Activated naive CD8-positive, alpha-beta T cell treated with anti-CD3 and anti-CD28 coated beads, Interleukin-2, amount 10 ng/mL, durations not matched to agents 7 days and 5 days (primary cell): ENCODE data around the gene PPP1R27. TPM values are rescaled to one million over a fixed set of nuclear protein-coding genes. Genes with fewer than 3 reads are reported as not detected.

Experiments
- ATAC-seq: fragments of 150-1000 bp; cut with Tn5 transposase; one replicate; pipeline ENCODE4 v1.10.0; 2021; ENCODE audit warnings: low read depth, moderate library complexity
- POLR2A ChIA-PET: fragments of 350-600 bp; sonication (Branson Sonifier 250); formaldehyde crosslinking; loops from one replicate; lab custom pipeline; 2021; ENCODE audit warnings: antibody characterized with exemption; lab: Charles Lee
- DNase-seq: peaks from one replicate; pipeline ENCODE4 v3.0.0; 2021
- H3K27ac Mint-ChIP-seq: one replicate; pipeline ENCODE4 v1.8.0; 2022; ENCODE audit warnings: mild to moderate bottlenecking, mixed read lengths
- H3K27me3 Mint-ChIP-seq: one replicate; pipeline ENCODE4 v1.8.0; 2022; ENCODE audit warnings: mild to moderate bottlenecking, moderate library complexity, mixed read lengths
- H3K36me3 Mint-ChIP-seq: one replicate; pipeline ENCODE4 v1.8.0; 2021; ENCODE audit warnings: mild to moderate bottlenecking, mixed read lengths
- H3K4me1 Mint-ChIP-seq: one replicate; pipeline ENCODE4 v1.8.0; 2021; ENCODE audit warnings: mixed read lengths
- H3K4me3 Mint-ChIP-seq: one replicate; pipeline ENCODE4 v1.8.0; 2022; ENCODE audit warnings: mild to moderate bottlenecking, moderate library complexity, mixed read lengths
- H3K9me3 Mint-ChIP-seq: one replicate; pipeline ENCODE4 v1.8.0; 2021; ENCODE audit warnings: mixed read lengths
- total RNA-seq, 2 experiments: library from RNA; stranded (reverse); gene quantifications; one replicate each; pipeline ENCODE4 v1.2.3, GENCODE V29; 2021

The PPP1R27 gene
- total RNA-seq, 2 experiments from 2014 or later, result not detected

GRCh38 chr17:81807839-81808238, 27.0 kb downstream of the PPP1R27 start:
- Mint-ChIP-seq H3K4me3 (no peak overlapping the region), H3K27me3 (peaks cover 24% of the 10 kb centered on the region)
- no peak for ATAC-seq

GRCh38 chr17:81807210-81807719, 27.6 kb downstream of the PPP1R27 start:
- DNase-seq, result no peak
- H3K4me3 Mint-ChIP-seq, result no peak overlapping the region
- peaks cover 30% of the 10 kb centered on the region for H3K27me3 Mint-ChIP-seq
- H3K9me3 Mint-ChIP-seq, result no peaks in the 10 kb centered on the region
- no peaks in the 10 kb centered on the region for H3K4me1 Mint-ChIP-seq
- no peak overlapping the region for H3K27ac Mint-ChIP-seq
- H3K36me3 Mint-ChIP-seq, result no peaks in the 10 kb centered on the region
- POLR2A ChIA-PET, result interaction anchor here (0.6 to 0.8 kb wide), 2 partner anchors 15 to 48 kb away, joined by 3 read pairs; no protein-coding TSS in a partner anchor
- ATAC-seq, result no peak

More at GRCh38 chr17:81807839-81808238, 27.0 kb downstream of the PPP1R27 start:
- POLR2A ChIA-PET, result interaction anchor here (0.6 to 0.8 kb wide), 2 partner anchors 15 to 119 kb away, joined by 3 read pairs; partner anchors contain the start of gene MAFG
- no peaks in the 10 kb centered on the region for H3K36me3 Mint-ChIP-seq
- H3K4me1 Mint-ChIP-seq, result no peaks in the 10 kb centered on the region
- no peak for DNase-seq
- H3K9me3 Mint-ChIP-seq, result no peaks in the 10 kb centered on the region
- H3K27ac Mint-ChIP-seq, result no peak overlapping the region

- no peak for DNase-seq
- Mint-ChIP-seq H3K27me3 (peaks cover 35% of the 10 kb centered on the region), H3K4me1 (no peaks in the 10 kb centered on the region), H3K27ac (no peak overlapping the region), H3K4me3 (no peak overlapping the region), H3K36me3 (no peaks in the 10 kb centered on the region), H3K9me3 (no peaks in the 10 kb centered on the region)
- ATAC-seq, result no peak
- POLR2A ChIA-PET, result interaction anchor here (0.6 kb wide), 1 partner anchor 48 kb away, joined by 3 read pairs; no protein-coding TSS in a partner anchor
These were observed 28.2 kb downstream of the PPP1R27 start for GRCh38 chr17:81806461-81807209.

GRCh38 chr17:81805707-81806460, 29.0 kb downstream of the PPP1R27 start:
- H3K27ac Mint-ChIP-seq, result no peak overlapping the region
- H3K9me3 Mint-ChIP-seq, result no peaks in the 10 kb centered on the region
- POLR2A ChIA-PET, result no interaction called here
- DNase-seq, result no peak
- peaks cover 35% of the 10 kb centered on the region for H3K27me3 Mint-ChIP-seq
- no peaks in the 10 kb centered on the region for H3K4me1 Mint-ChIP-seq
- no peak overlapping the region for H3K4me3 Mint-ChIP-seq
- no peaks in the 10 kb centered on the region for H3K36me3 Mint-ChIP-seq
- no peak for ATAC-seq

- H3K27ac Mint-ChIP-seq, result no peak overlapping the region
- peaks cover 42% of the 10 kb centered on the region for H3K27me3 Mint-ChIP-seq
- no peak overlapping the region for H3K4me3 Mint-ChIP-seq
These were observed 30.1 kb downstream of the PPP1R27 start for GRCh38 chr17:81804559-81805399.

GRCh38 chr17:81803728-81804558, 30.9 kb downstream of the PPP1R27 start, which contains the start of gene GCGR:
Gene GCGR, plus strand, starts transcription at chr17:81804150. Its CDS starts 4,869 bp downstream, at chr17:81809019.
- POLR2A ChIA-PET, result no interaction called here
- no peak within 1 kb of the TSS for H3K4me3 Mint-ChIP-seq

More at GRCh38 chr17:81804559-81805399, 30.1 kb downstream of the PPP1R27 start:
- Mint-ChIP-seq H3K9me3 (no peaks in the 10 kb centered on the region), H3K36me3 (no peaks in the 10 kb centered on the region), H3K4me1 (no peaks in the 10 kb centered on the region)
- ATAC-seq (no peak), DNase-seq (no peak)
- POLR2A ChIA-PET, result no interaction called here

GRCh38 chr17:81802856-81803643, 31.8 kb downstream of the PPP1R27 start:
- ATAC-seq (no peak), DNase-seq (no peak)
- no peaks in the 10 kb centered on the region for H3K4me1 Mint-ChIP-seq
- H3K9me3 Mint-ChIP-seq, result no peaks in the 10 kb centered on the region
- H3K36me3 Mint-ChIP-seq, result no peaks in the 10 kb centered on the region
- POLR2A ChIA-PET, result no interaction called here
- H3K27ac Mint-ChIP-seq, result no peak overlapping the region
- H3K4me3 Mint-ChIP-seq, result no peak overlapping the region
- peaks cover 41% of the 10 kb centered on the region for H3K27me3 Mint-ChIP-seq

More at GRCh38 chr17:81803728-81804558, 30.9 kb downstream of the PPP1R27 start, which contains the start of gene GCGR:
- ATAC-seq (no peak), DNase-seq (no peak)
- Mint-ChIP-seq H3K9me3 (no peaks in the 10 kb centered on the region), H3K36me3 (no peaks in the 10 kb centered on the region), H3K27ac (no peak within 1 kb of the TSS), H3K4me1 (no peaks in the 10 kb centered on the region), H3K27me3 (peaks cover 42% of the 10 kb centered on the region)

- POLR2A ChIA-PET, result no interaction called here
- Mint-ChIP-seq H3K9me3 (no peaks in the 10 kb centered on the region), H3K27ac (no peak overlapping the region), H3K4me3 (no peak overlapping the region), H3K36me3 (no peaks in the 10 kb centered on the region), H3K27me3 (peaks cover 38% of the 10 kb centered on the region), H3K4me1 (no peaks in the 10 kb centered on the region)
- DNase-seq (no peak), ATAC-seq (no peak)
These were observed 32.6 kb downstream of the PPP1R27 start for GRCh38 chr17:81802048-81802758.

- DNase-seq (no peak), ATAC-seq (no peak)
- H3K36me3 Mint-ChIP-seq, result no peaks in the 10 kb centered on the region
- no peaks in the 10 kb centered on the region for H3K4me1 Mint-ChIP-seq
- peaks cover 36% of the 10 kb centered on the region for H3K27me3 Mint-ChIP-seq
- H3K9me3 Mint-ChIP-seq, result no peaks in the 10 kb centered on the region
- POLR2A ChIA-PET, result no interaction called here
- H3K4me3 Mint-ChIP-seq, result no peak overlapping the region
- no peak overlapping the region for H3K27ac Mint-ChIP-seq
These were observed 33.5 kb downstream of the PPP1R27 start for GRCh38 chr17:81801327-81801726.

- no peaks in the 10 kb centered on the region for H3K4me1 Mint-ChIP-seq
- POLR2A ChIA-PET, result no interaction called here
- no peaks in the 10 kb centered on the region for H3K36me3 Mint-ChIP-seq
- no peak for ATAC-seq
- no peak overlapping the region for H3K27ac Mint-ChIP-seq
- no peak overlapping the region for H3K4me3 Mint-ChIP-seq
- peaks cover 4% of the 10 kb centered on the region for H3K27me3 Mint-ChIP-seq
- no peak for DNase-seq
- no peaks in the 10 kb centered on the region for H3K9me3 Mint-ChIP-seq
These were observed 40.3 kb downstream of the PPP1R27 start for GRCh38 chr17:81794509-81794908.

GRCh38 chr17:81794074-81794476, 40.8 kb downstream of the PPP1R27 start:
- Mint-ChIP-seq H3K27me3 (peaks cover under 1% of the 10 kb centered on the region), H3K4me3 (no peak overlapping the region), H3K27ac (no peak overlapping the region), H3K36me3 (no peaks in the 10 kb centered on the region), H3K4me1 (no peaks in the 10 kb centered on the region), H3K9me3 (no peaks in the 10 kb centered on the region)
- no peak for ATAC-seq
- POLR2A ChIA-PET, result no interaction called here
- DNase-seq, result no peak
